ENCODE measurements around the gene AGA. TPM values are rescaled to one million over a fixed set of nuclear protein-coding genes. Genes with fewer than 3 reads are reported as not detected.

The AGA gene
- total and polyA plus RNA-seq, 2 of the 13 experiments (the other 11 are each of a cell fraction or from before 2014, with no cell fraction given) = 21.9 to 22.3 TPM

DNA sequence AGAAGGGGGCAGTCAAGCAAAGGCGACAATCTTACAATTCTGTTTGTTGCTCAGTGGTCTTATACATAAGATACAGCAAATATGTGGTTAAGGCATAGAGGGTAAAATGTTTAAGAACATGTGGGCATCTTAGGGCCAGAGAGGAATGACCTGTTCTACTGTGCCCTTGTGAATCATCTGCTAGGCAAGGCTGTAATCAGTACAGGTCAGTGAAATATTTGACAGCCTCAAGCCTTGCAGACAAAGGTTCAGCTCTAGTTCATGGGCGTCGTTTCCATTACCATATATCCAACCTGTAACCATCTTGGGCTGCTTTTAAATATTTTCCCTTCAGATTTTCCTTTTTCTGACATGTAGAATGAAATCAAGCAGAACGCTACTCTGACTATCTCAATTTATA is 37.3 kb downstream of the AGA start:
- no TSS peak for BruUV-seq (replicated peaks)
- Histone ChIP-seq H4K20me1 (ENCODE audit: insufficient read depth, low read length) (no peaks in the 10 kb centered on the region), H3K27me3 (ENCODE audit: control insufficient read depth in 1 of 2, insufficient read depth in 2 of 2, low read length in 2 of 2) (no peaks in the 10 kb centered on the region), H3K4me2 (ENCODE audit: low read depth, low read length) (no peak overlapping the region), H3K9ac (ENCODE audit: insufficient read depth, low read depth, low read length) (no peak overlapping the region), H3K27ac (ENCODE audit: extremely low read length, insufficient read depth, low read length) (no peak overlapping the region), H3K79me2 (ENCODE audit: insufficient read depth, low read length) (no peaks in the 10 kb centered on the region), H3K4me3 (replicated peaks in 1 of 3; ENCODE audit: insufficient read depth in 1 of 3, low read depth in 2 of 3, low read length in 3 of 3) (no peak overlapping the region), H3K9me3 (ENCODE audit: low read length) (no peaks in the 10 kb centered on the region), H3K36me3 (replicated peaks in 1 of 2; ENCODE audit: control insufficient read depth in 1 of 2, insufficient read depth in 2 of 2, low read length in 2 of 2) (no peaks in the 10 kb centered on the region), H3K4me1 (ENCODE audit: insufficient read depth, low read length) (no peaks in the 10 kb centered on the region), H2AFZ (ENCODE audit: low read length) (no peak overlapping the region)
- DNase-seq (ENCODE audit: low spot score) (no peak), ATAC-seq (no peak), FAIRE-seq (no peak)
- 33% methylated on average over 4 of the region's 4 CpGs for WGBS (ENCODE audit: low lambda C conversion rate)
- TF ChIP-seq SMARCC2 (IDR thresholded peaks at IDR 0.05) = no peak
- no peak for TF ChIP-seq ZNF24 (IDR thresholded peaks at IDR 0.05)
- no peak for TF ChIP-seq THAP11 (CRISPR knock-in tag; IDR thresholded peaks at IDR 0.05)
- no peak for TF ChIP-seq PTBP1 (IDR thresholded peaks at IDR 0.05; ENCODE audit: low read depth, low read length, poor library complexity, severe bottlenecking)
- no peak for TF ChIP-seq HDAC6 (IDR thresholded peaks at IDR 0.05; ENCODE audit: low read depth, low read length)
- TF ChIP-seq CCDC6 (CRISPR knock-in tag; IDR thresholded peaks at IDR 0.05) = no peak
- TF ChIP-seq KDM6A (CRISPR knock-in tag; IDR thresholded peaks at IDR 0.05; ENCODE audit: low read depth) = no peak
- no peak for TF ChIP-seq SSRP1 (CRISPR knock-in tag; IDR thresholded peaks at IDR 0.05)
- TF ChIP-seq, protein P1, sequence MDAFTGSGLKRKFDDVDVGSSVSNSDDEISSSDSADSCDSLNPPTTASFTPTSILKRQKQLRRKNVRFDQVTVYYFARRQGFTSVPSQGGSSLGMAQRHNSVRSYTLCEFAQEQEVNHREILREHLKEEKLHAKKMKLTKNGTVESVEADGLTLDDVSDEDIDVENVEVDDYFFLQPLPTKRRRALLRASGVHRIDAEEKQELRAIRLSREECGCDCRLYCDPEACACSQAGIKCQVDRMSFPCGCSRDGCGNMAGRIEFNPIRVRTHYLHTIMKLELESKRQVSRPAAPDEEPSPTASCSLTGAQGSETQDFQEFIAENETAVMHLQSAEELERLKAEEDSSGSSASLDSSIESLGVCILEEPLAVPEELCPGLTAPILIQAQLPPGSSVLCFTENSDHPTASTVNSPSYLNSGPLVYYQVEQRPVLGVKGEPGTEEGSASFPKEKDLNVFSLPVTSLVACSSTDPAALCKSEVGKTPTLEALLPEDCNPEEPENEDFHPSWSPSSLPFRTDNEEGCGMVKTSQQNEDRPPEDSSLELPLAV (CRISPR knock-in tag; conservative IDR thresholded peaks at IDR 0.05; ENCODE audit: low read depth) = no peak
- TF ChIP-seq, protein P2, sequence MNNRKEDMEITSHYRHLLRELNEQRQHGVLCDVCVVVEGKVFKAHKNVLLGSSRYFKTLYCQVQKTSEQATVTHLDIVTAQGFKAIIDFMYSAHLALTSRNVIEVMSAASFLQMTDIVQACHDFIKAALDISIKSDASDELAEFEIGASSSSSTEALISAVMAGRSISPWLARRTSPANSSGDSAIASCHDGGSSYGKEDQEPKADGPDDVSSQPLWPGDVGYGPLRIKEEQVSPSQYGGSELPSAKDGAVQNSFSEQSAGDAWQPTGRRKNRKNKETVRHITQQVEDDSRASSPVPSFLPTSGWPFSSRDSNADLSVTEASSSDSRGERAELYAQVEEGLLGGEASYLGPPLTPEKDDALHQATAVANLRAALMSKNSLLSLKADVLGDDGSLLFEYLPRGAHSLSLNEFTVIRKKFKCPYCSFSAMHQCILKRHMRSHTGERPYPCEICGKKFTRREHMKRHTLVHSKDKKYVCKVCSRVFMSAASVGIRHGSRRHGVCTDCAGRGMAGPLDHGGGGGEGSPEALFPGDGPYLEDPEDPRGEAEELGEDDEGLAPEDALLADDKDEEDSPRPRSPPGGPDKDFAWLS (CRISPR knock-in tag; IDR thresholded peaks at IDR 0.05; ENCODE audit: borderline replicate concordance) = no peak
- ChIA-PET POLR2A (no interaction called here), CTCF (ENCODE audit: low intra/inter-chr PET ratio, low total read pairs) (no interaction called here)
- in situ Hi-C loops (cut with HindIII; ENCODE audit: extremely low pct_ligation_motif_present, low pct_unique_long_range_greater_than_20kb) (no loop called here), intact Hi-C loops (cut with micrococcal nuclease; ENCODE audit: unreplicated experiment) (no loop called here)

Data from HepG2 (cell line).